Measurements from ENCODE around the gene DGKG.
A peak's percentile ranks its signal among the peaks of the same experiment; 100 is the strongest.

Gene DGKG

GRCh38 chr3:186268616-186269448, 93.2 kb downstream of the DGKG start:
- DNase-seq, result no peak

- DNase-seq, result no peak
Observed at GRCh38 chr3:186267758-186268157, 94.3 kb downstream of the DGKG start.

- DNase-seq, result no peak
Observed at GRCh38 chr3:186264608-186265400, 97.2 kb downstream of the DGKG start.

- no peak for DNase-seq
Observed at GRCh38 chr3:186261638-186262037, 100.4 kb downstream of the DGKG start.

- no peak for DNase-seq
Observed at GRCh38 chr3:186260726-186261125, 101.3 kb downstream of the DGKG start.

- peak; percentile 54 for DNase-seq
Observed at GRCh38 chr3:186259612-186260383, 102.2 kb downstream of the DGKG start.

GRCh38 chr3:186258968-186259367, 103.1 kb downstream of the DGKG start:
- DNase-seq, result no peak

- no peak for DNase-seq
Observed at GRCh38 chr3:186257866-186258265, 104.2 kb downstream of the DGKG start.

GRCh38 chr3:186255703-186256331, 106.2 kb downstream of the DGKG start:
- no peak for DNase-seq

- DNase-seq, result peak; percentile 13
Observed at GRCh38 chr3:186254676-186255650, 107.1 kb downstream of the DGKG start.

GRCh38 chr3:186251948-186252619, 110.0 kb downstream of the DGKG start:
- DNase-seq, result no peak

- DNase-seq, result no peak
Observed at GRCh38 chr3:186248850-186249249, 113.2 kb downstream of the DGKG start.

GRCh38 chr3:186247821-186248814, 113.9 kb downstream of the DGKG start:
- DNase-seq, result no peak

GRCh38 chr3:186246941-186247340, 115.1 kb downstream of the DGKG start:
- DNase-seq, result no peak

- no peak for DNase-seq
Observed at GRCh38 chr3:186244016-186244415, 118.0 kb downstream of the DGKG start.

- peak; percentile 77 for DNase-seq
Observed at GRCh38 chr3:186241910-186242821, 119.9 kb downstream of the DGKG start.

- peak; percentile 19 for DNase-seq
Observed at GRCh38 chr3:186239321-186239720, 122.7 kb downstream of the DGKG start.

GRCh38 chr3:186237915-186238314, 124.1 kb downstream of the DGKG start:
- no peak for DNase-seq
